NCI-H187 treated with DMSO at 0.1 percent for 48 hours (cell line): ENCODE results near the gene TESPA1.
"Not testable (repeated sequence)": the region's sequence is repeated elsewhere in the genome, so short reads cannot be mapped to it uniquely, and the experiment has no call there.

ENCODE experiments used
- DNase-seq: peaks from one replicate; lab custom pipeline; 2025; lab: John Stamatoyannopoulos, UW

Gene TESPA1, protein sequence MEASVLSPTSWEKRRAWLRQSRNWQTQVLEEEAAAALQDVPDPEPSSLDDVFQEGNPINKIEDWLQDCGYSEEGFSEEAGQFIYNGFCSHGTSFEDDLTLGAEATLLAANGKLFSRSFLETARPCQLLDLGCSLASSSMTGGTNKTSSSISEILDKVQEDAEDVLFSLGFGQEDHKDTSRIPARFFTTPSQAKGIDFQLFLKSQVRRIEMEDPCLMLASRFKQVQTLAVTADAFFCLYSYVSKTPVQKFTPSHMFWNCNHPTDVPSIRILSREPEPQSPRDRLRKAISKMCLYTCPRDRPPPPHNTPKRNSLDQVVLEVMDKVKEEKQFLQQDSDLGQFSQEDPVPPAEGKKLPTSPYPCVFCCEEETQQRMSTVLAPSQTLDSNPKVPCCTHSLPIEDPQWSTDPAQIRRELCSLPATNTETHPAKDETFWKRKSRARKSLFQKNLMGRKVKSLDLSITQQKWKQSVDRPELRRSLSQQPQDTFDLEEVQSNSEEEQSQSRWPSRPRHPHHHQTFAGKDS

DNA sequence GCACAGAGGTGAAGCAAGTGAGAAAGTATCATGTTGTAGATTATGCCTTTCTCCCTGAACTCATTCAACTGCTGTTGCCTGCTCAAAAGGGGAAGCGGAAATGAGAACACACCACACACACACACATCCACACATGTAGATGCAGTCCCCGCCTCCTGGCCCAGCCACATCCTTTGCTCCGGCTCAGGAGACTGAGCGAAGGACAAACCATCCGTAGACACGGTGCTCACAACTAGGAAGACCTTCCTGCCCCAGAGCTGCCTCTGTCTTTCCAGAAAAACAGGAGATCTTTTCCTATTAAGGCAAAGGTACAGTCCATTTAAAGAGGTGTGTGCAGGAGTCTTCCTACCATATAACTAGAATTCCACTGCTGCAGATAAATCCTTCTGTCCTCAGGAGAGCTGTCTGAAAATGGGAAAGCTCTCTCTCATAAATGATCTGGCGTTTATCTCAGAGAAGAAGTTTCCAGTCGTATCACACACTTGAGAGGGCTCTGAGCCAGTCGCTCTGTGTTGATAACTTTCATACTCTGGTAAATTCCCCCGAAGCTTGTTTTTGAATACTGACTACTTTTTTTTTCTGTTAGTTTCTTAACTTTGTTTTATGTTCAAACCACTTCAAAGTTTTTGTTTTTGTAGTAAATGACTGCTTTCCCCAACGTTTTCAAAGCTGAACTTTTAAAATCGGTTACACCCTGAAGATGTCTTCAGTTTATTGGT is at the start of gene TESPA1:
Gene TESPA1 (minus strand): TSS at position 105 of the 719 bp plus-strand sequence. CDS start 10,200 bp downstream, outside the sequence.
- DNase-seq: no peak

DNA sequence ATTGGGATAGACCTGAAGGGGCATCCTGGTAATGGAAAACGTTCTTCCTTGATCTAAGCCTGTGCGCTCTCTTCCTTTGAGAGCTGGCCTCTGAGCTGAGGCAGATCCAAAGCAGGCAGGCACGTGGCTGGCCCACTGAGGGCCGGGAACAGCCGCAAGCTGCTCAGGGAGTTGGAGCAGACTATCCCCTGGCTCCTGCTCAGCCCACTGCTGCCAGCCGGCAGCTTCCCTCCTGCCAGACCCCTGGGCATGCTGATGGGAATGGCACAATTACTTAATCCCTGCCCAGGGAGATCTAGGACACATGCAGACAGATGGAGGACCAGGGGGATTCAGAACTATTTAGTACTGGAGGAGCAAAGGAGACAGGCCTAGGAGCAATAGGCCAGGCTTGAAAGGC is 49.7 kb upstream of the TESPA1 start:
- DNase-seq: no peak

DNA sequence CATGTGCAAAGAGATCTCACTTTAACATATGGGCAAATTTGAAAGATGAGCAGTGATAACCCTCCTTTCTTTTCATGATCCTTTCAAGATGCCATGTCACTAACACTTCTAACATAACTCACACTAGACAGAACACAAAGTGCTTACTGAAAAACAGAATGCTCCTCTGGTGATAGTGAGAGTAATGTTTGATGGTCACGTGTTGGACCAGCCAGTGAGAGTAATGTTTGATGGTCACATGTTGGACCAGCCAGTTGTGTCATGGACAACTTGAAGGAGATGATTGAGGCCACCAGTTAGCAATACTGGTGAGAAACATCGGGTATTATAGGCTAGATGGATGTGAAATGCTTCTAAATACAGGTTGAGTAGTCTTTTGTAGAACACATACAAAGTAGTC is 40.9 kb upstream of the TESPA1 start:
- no peak for DNase-seq

DNA sequence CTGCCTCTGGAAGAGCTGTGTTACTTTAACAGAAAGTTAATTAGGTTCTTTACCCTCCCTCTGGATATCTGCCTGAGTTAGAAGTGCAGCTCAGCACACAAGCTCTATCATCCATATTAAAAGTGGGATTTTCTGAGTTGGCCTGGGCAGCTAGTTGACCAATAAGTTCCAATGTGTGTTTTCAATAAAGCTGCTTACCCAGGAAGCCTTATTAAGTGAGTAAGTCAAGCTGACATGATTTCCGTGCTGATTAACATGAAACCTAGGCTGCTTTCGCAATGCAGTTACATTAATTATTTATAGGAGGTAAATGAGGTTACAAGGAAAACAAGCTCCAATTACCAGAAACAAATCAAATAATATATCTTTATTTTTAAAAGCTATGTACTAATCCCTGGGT is 40.0 kb upstream of the TESPA1 start:
- no peak for DNase-seq

DNA sequence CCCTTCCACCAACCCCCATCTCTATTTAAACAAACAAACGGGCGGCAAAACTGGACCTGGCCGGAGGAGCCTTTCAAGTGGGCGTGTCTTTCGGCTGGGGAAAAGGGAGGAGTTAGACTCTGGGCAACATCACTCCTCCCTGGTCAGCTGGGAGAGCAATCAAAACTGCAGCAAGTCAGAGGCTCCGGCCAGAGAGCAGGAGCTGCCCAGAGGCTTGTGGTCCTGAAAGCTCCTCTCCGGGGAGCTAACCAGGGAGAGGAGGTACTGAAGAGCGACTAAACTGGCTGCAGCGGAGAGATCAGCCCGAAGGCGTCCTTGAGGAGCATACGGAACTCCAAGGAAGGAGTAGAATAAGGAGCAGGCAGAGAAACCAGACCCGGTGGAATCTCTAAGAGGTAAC is 35.2 kb upstream of the TESPA1 start, which contains the start of gene NEUROD4:
Gene NEUROD4 (plus strand): TSS at position 191 of the 400 bp plus-strand sequence. CDS start 6,466 bp downstream, outside the sequence.
- no peak for DNase-seq

DNA sequence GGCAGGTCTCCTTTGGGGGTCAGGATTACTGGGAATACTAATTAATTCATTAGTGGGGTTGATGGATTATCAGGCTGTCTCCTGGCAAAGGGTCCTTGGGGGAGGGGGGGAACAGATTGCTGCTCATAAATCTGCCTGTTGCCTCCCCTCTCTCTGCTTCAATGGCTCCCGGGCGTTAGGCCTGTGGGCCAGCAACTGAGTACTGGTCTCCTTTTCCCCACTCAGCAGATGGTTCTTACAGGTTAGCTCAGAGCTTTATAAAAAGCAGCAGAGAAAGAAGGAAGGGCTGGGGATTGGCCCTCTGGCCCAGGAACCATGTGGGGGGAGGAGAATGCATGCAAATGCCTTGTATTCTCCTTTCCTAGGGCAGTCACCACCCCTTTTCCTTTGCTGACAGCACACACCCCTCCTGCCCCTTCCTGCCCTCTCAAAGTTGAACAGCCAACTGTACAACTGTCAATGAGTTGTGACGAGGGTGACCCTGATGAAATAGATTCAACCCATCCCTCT is 32.9 kb upstream of the TESPA1 start:
- DNase-seq: no peak

DNA sequence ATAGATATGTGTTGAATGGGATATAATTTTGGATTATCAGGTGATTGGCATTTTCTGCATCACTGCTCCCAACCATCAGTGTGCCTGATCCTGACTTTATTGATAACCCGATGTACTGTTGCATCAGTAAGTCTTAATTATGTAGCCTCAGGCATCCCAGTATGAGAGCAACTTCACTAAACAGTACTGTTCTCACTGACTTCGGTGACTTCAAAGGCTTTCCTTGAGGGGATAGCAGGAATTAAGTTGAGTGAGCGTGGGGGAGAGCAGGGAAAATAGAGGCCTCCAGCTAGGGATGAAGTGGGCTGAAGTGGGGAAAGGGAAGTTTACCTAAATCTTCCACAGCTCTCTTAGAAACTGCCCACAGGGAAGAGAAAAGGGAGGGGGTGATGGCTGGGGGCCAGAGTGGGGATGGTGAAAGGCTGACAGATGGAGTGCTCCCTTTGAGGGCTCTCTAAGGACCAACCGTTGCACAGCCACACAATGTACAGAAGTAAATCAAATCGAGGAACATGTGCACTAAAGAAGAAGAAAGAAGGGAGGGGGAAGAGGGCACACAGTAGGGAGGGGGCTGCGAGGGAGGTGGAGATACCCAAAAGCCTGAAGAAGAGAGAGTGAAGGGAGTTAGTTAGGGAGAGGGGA is 24.5 kb upstream of the TESPA1 start:
- peak; percentile 52 for DNase-seq

DNA sequence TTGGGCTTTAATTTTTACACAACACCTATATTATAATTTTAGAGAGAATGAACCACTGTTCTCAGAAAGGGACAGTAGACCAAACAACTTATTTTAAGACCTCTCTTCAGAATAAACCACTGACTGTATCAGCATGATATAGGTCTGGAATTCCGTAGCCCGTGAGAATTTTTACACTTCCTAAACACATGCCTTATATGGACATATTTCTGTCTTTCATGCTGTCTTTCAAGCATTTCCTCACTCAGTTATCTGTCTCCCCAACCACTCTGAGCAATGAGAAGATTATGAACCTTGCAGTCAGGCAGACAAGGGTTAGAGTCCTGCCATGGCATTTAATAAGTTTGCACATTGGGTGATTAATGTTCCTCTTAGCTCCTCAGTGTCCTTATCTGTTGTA is 17.8 kb upstream of the TESPA1 start:
- DNase-seq: no peak

DNA sequence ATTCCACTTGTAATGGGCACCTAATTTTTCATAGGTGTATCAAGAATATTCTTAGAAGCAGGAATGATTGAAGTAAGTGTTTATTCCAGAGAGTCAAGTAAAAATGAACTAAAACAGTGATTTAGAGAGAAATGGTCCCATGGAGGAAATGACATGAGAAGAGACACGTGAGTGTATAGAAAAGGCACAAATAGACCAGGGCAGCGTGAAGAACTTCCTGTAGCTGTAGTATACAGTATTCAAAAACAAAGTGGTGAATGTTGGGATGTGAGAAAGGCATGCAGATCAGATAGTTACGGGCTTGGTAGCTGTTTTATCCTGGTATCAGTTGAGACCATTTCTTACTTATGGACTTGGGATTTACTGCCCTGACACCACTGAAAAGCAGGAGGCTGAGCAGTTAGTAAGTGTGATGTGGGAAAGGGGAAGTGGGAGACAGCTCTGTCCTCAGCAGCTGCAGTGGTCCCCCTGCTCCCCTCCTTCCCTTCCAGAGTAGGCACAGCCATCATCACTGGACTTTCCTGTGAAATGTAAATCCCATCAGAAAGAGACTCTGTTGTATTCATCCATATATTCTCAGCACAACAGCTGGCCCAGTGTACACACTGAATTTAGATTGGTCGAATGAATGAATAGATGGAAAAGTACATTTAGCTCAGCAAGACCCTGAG is 16.8 kb upstream of the TESPA1 start:
- DNase-seq: no peak

DNA sequence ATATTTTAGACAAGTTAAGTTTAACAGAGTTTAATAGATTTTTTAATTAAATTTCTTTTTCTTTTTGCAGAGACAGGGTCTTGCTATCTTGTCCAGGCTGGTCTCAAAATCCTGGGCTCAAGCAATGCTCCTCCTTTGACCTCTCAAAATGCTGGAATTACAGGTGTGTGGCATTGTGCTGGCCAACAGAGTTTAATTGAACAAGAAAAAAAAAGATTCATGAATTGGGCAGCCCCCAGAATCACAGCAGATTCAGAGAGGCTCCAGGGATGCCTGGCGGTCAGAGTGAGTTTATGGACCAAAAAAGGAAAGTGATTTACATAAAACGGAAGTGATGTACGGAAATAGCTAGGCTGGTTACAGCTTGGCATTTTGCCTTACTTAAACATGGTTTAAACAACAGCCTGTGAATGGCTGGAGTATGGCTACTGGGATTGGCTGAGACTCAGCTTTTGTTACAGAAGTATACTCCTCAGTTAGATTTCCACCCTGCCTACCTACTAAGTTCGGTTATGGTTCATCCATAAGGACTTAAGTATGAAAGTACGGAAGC is 14.5 kb upstream of the TESPA1 start:
- DNase-seq: no peak

DNA sequence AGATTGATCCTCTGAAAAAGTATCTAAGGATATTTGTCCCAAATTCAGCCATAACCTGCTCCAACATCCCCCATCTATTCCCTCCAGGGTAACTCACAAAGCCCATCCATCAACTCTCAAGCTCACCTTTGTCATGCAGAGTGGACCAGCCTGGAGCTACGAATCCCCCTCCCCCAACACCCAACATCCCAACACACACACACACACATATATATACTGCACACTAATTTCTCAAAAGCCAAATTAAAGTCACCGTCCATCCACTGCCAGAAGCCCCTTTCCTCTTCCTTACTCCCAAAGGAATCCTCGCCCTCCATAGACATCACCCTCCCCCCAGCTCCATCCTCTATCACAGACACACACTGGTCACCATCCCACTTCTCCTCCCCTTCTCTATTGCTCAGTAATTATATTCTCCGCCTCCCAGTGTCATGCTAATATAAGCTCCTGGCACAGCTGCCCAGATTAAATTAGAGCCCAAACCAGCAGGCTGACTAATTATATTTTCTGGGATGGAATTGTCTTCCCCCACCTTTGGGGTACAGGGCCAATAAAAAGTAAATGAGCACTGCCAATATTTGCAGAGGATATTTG is 13.5 kb upstream of the TESPA1 start:
- DNase-seq: no peak

DNA sequence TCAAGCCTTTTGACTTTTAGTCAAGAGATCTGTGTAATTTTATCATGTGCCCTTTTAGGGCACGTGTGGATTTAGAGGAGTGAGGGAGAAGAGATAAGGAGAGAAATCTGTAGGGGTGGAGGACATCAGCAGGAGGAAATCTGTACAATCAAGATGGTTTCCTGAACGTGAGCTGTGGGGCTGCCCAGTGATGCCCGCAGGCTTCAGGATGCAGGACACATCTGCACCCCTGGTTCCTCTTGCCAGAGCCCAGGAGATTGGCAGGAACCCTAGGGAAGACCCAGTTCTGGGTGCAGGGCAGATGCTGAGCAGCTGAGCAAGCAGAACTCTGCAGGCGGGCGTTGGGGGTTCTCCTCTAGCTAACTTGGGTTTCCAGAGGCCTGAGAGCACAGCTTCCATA is 11.6 kb upstream of the TESPA1 start:
- no peak for DNase-seq

DNA sequence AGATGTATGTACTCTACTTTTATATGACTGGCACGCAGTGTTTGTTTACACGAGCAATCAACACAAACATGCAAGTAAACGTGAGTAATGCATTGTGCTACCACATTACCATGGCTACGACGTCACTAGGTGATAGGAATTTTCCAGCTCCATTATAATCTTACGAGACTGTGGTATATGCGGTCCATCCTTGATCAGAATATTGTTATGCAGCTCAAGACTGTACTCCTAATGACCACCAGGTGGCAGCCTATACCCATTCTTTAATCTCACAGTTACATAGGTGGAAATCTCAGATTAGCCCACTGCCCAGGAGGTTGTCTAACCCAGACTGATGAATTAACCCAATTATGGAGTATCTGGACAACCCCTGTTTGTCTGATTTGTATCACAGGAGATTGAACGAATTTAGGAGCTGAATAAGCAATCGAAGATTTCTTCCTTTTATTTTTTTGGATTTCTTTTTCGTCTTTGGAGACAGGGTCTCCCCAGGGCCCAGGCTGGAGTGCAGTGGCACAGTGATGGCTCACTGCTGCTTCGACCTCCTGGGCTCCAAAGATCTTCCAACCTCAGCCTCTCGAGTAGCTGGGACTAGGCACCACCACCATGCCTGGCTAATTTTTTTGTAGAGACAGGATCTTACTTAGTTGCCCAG is 8.7 kb upstream of the TESPA1 start:
- peak; percentile 72 for DNase-seq

DNA sequence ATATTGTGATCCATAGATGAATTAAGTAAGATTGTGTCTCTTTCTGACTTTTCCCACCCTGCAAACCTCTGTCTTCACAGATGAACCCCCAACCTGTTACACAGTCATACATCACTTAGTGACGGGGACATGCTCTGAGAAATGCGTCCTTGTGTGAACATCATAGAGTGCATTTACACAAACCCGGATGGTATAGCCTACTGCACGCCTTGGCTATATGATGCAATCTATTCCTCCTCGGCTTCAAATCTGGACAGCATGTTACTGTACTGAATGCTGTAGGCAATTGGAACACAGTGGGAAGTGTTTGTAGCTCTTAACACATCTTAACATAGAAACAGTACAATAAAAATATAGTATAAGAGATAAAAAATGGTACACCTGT is 7.4 kb upstream of the TESPA1 start:
- DNase-seq: no peak

DNA sequence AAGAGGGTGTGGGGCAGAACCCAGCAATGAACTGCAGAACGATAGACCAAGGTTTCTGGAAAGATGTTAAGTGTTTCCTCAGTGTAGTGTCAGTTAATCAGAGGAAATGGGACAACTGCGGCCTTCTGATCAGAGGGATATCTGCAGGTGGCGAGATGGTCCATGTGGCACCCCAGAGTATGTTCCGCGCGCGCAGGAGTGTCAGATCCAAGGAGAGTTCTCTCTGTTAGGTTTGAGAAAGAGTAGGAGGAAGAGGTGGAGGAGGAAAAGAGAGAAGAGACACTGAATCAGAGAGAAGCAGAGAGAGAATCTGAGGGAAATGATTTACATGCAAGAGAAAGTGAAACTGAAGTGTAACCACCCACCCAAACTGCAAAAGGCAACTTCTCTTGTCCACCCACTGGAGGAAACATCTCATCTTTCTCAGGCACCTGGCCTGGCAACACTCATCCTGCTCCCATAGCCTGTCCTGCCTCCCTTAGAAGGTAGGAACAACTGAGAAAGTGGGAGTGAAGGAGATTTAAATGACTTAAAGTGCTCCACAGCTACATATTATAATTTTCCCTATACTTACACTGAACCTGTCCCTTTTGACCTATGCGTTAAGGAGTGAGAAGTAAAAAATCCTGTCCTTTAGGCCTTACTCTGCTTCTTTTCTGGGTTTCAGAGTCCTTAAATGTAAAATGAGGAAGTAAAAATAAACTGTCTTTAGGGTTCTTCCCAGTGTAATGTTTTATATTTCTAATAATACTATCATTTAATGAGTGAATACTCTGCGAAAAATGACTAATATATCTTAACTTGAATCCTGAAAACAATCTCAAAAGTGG is 6.8 kb upstream of the TESPA1 start:
- no peak for DNase-seq

DNA sequence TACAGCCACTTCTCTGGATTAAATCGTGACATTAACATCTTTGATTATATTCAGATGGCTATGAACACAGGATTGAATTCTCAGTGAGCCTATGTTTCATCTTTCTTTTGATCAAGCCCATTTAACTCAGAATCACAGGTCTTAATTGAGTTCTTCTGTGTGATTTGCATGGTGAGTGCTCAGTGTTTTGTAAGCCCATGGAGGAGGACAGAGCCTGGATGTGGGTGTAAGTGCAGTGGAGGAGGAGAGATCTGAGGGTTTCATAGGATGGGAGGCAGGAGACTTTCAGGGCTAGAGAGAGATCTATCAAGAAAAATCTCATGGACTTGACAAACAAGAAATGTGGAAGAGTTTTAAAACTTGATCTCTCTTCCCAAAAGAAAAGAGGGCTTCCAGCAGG is 5.3 kb upstream of the TESPA1 start:
- DNase-seq: no peak

DNA sequence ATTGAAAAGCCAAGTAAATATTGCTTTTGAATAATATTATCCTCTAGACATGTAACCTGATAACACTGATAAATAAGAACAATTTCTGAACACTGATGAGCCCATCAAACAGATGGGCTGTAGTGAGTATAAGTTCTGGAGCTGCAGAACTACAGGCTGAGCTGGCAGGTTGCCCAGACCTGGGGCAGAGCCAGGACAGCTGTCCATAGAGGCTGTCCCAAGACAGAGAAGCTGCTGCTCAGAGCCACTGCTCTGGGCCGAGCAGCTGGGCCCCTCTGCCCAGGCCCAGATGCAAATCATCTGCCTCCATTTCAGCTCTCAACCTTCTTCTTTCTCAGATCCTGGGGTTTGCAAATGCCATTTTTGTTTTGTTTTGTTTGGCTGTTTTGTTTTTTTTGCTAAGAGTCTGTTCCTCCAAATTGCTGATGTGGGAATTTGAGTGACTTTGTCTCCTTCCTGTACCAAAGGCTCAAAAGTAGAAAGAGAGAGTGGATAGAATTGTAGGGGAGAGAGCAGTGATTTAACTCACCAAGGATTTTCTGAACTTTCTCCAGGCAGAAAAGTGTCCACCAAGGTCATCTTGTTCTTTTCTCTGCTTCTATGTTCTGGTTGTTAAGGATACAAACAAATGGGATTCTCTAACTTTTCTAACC is 4.0 kb upstream of the TESPA1 start:
- no peak for DNase-seq

DNA sequence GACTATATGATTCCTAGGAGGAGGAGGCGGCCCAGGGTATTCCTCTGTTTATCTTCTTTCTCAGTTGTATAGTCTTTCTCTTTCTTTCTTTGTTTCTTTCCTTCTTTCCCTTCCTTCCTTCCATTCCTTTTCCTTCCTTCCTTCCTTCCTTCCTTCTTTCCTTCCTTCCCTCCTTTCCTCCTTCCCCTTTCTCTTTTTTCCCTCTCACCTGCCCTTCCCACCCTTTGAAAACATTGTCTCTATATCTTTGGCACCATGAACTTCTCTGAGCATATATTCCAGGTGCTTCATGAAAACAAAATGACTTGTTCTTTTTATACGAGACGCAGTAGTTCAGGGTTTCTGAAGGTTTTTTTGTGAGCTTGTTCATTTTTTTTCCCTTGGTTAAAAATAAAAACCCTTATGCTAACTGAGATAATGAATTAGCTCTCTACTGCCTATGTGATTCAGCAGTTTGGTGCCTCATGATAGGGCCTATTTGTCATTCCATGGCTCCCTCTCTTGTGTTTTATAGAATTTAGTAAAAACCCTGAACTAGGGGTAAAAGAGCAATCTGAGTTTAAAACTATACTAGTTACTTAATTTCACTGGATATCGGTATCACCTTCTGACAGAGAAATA is 3.2 kb upstream of the TESPA1 start:
- DNase-seq: no peak

DNA sequence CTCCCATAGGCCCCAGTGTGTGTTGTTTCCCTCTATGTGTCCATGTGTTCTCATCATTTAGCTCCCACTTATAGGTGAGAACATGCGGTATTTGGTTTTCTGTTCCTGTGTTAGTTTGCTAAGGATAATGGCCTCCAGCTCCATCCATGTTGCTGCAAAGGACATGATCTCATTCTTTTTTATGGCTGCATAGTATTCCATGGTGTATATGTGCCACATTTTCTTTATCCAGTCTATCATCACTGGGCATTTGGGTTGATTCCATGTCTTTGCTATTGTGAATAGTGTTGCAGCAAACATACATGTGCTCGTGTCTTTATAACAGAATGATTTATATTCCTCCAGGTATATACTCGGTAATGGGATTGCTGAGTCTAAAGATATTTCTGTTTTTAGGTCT is 2.2 kb upstream of the TESPA1 start:
- not testable (repeated sequence) for DNase-seq
